B cell (primary cell): ENCODE measurements around the gene CERS1. TPM values are rescaled to one million over a fixed set of nuclear protein-coding genes. Genes with fewer than 3 reads are reported as not detected.

Experiments
- ATAC-seq: fragments of 200-7000 bp; cut with Tn5 transposase; one replicate; pipeline ENCODE4 v1.10.0; 2021; ENCODE audit warnings: low read depth, mild to moderate bottlenecking, moderate number of reproducible peaks, moderate library complexity
- CTCF ChIA-PET: fragments of 350-600 bp; sonication (Branson Sonifier 250); formaldehyde crosslinking; loops from one replicate; lab custom pipeline; 2021; ENCODE audit warnings: antibody characterized with exemption, inconsistent platforms; lab: Charles Lee
- POLR2A ChIA-PET: fragments of 350-600 bp; sonication (Branson Sonifier 250); formaldehyde crosslinking; loops from one replicate; lab custom pipeline; 2021; ENCODE audit warnings: antibody characterized with exemption; lab: Charles Lee
- DNase-seq: peaks from one replicate; pipeline ENCODE4 v3.0.0; 2013
- H2AFZ ChIP-seq: 2 replicates; pipeline ENCODE4 v1.6.1; 2012; ENCODE audit warnings: mild to moderate bottlenecking, low read depth, low read length; ENCODE audit not compliant: insufficient read depth, poor library complexity, severe bottlenecking
- H3K27ac ChIP-seq, 2 donors: 1 replicate in 1 of 2; 2 replicates in 1 of 2; pipeline ENCODE4 v1.5.1; 2012 to 2013; ENCODE audit warnings: low read length in 2 of 2, mild to moderate bottlenecking in 2 of 2, moderate library complexity in 1 of 2
- H3K27me3 ChIP-seq, 4 experiments: fragments of 200-600 bp in 1 of 4; sonication (generic) in 1 of 4; replicated peaks in 1 of 4; 1 replicate in 2 of 4; 2 replicates in 2 of 4; pipeline versions ENCODE4 v1.6.1 to v1.7.0; 2013 to 2016; ENCODE audit warnings: low read length in 3 of 4, mild to moderate bottlenecking in 2 of 4, mixed read lengths in 1 of 4, moderate library complexity in 1 of 4; ENCODE audit not compliant: insufficient read depth in 4 of 4, control insufficient read depth in 3 of 4; ENCODE audit errors: control extremely low read depth in 1 of 4
- H3K36me3 ChIP-seq, 2 experiments: replicated peaks in 1 of 2; 1 replicate in 1 of 2; 2 replicates in 1 of 2; pipeline versions ENCODE4 v1.6.1 to v1.7.1; 2013; ENCODE audit warnings: low read length in 1 of 2; ENCODE audit not compliant: insufficient read depth in 2 of 2, control insufficient read depth in 1 of 2; ENCODE audit errors: control extremely low read depth in 1 of 2, extremely low read depth in 1 of 2
- H3K4me1 ChIP-seq, 2 donors: fragments of 200-600 bp in 1 of 2; sonication (generic) in 1 of 2; 1 replicate in 1 of 2; 2 replicates in 1 of 2; pipeline versions ENCODE4 v1.5.1 to v1.6.1; 2013 to 2017; ENCODE audit warnings: low read length in 2 of 2; ENCODE audit not compliant: control insufficient read depth in 2 of 2, insufficient read depth in 2 of 2
- H3K4me2 ChIP-seq: replicated peaks from 2 replicates; pipeline ENCODE3; 2012; ENCODE audit warnings: mild to moderate bottlenecking, low read depth, low read length; ENCODE audit not compliant: poor library complexity, severe bottlenecking
- H3K4me3 ChIP-seq, 5 experiments: fragments of 200-600 bp in 1 of 5; sonication (generic) in 1 of 5; 1 replicate in 3 of 5; 2 replicates in 2 of 5; pipeline versions ENCODE4 v1.5.1 to v1.7.0; 2011 to 2016; ENCODE audit warnings: low read length in 4 of 5, mild to moderate bottlenecking in 4 of 5, low read depth in 2 of 5, control low read depth in 1 of 5, moderate library complexity in 1 of 5; ENCODE audit not compliant: insufficient read depth in 1 of 5; ENCODE audit errors: control extremely low read depth in 1 of 5, extremely low read depth in 1 of 5
- H3K79me2 ChIP-seq: fragments of 200-600 bp; sonication (generic); one replicate; pipeline ENCODE4 v1.6.0; 2016; ENCODE audit warnings: low read length; ENCODE audit not compliant: control insufficient read depth, insufficient read depth
- H3K9ac ChIP-seq: fragments of 200-600 bp; sonication (generic); 2 replicates; pipeline ENCODE4 v1.6.1; 2017; ENCODE audit warnings: mild to moderate bottlenecking, low read length, moderate library complexity
- H3K9me3 ChIP-seq, 3 donors: one replicate each; pipeline versions ENCODE4 v1.6.1 to v1.7.1; 2013; ENCODE audit warnings: low read length in 2 of 3; ENCODE audit not compliant: control insufficient read depth in 2 of 3, insufficient read depth in 1 of 3; ENCODE audit errors: control extremely low read depth in 1 of 3
- H4K20me1 ChIP-seq: 2 replicates; pipeline ENCODE4 v1.6.0; 2012; ENCODE audit warnings: mild to moderate bottlenecking, low read length; ENCODE audit not compliant: insufficient read depth, control insufficient read depth, poor library complexity, severe bottlenecking
- H3K27ac Mint-ChIP-seq: one replicate; pipeline ENCODE4 v1.8.0; 2021; ENCODE audit warnings: mixed read lengths
- H3K27me3 Mint-ChIP-seq: one replicate; pipeline ENCODE4 v1.8.0; 2021; ENCODE audit warnings: mixed read lengths
- H3K4me1 Mint-ChIP-seq: one replicate; pipeline ENCODE4 v1.8.0; 2021; ENCODE audit warnings: mixed read lengths
- H3K4me3 Mint-ChIP-seq: one replicate; pipeline ENCODE4 v1.8.0; 2021; ENCODE audit warnings: mixed read lengths
- H3K9me3 Mint-ChIP-seq: one replicate; pipeline ENCODE4 v1.8.0; 2022; ENCODE audit warnings: mixed read lengths; ENCODE audit not compliant: insufficient read depth
- CTCF ChIP-seq: fragments of 200-600 bp; IDR thresholded peaks from one replicate; pipeline ENCODE4 v1.8.0; 2022; ENCODE audit warnings: antibody characterized with exemption, mild to moderate bottlenecking
- EZH2 ChIP-seq: IDR thresholded peaks from 2 replicates; pipeline ENCODE4 v1.6.1; 2012; ENCODE audit warnings: borderline replicate concordance, low read depth, mild to moderate bottlenecking, moderate library complexity, low read length; ENCODE audit not compliant: insufficient read depth, poor library complexity, severe bottlenecking
- WGBS: methylation state at CpG from one replicate; pipeline ENCODE4 v1.1.5; 2013; ENCODE audit warnings: missing lambda C conversion rate; ENCODE audit not compliant: insufficient coverage; 5-methylcytosine and 5-hydroxymethylcytosine counted together
- intact Hi-C: fragments of 100-400 bp; cut with micrococcal nuclease; formaldehyde crosslinking; loops from one replicate; pipeline ENCODE4 v1.10.0; 2022
- polyA plus RNA-seq: library from polyadenylated mRNA; depleted of rRNA; stranded (reverse); fragments of >200 nt; gene quantifications from 2 replicates; pipeline ENCODE4 v1.2.3, GENCODE V29; 2012
- total RNA-seq, 2 donors: library from RNA; stranded (reverse); fragments of 120-200 nt in 1 of 2; gene quantifications; 1 replicate in 1 of 2; 2 replicates in 1 of 2; pipeline versions ENCODE4 v1.2.3 to v1.2.4, GENCODE V29; 2013 to 2022

The CERS1 gene
- total and polyA plus RNA-seq, 2 donors (not counting 1 experiment from before 2014, with no cell fraction given) = not detected

GRCh38 chr19:18931316-18932162, 35.6 kb upstream of the CERS1 start:
- Histone ChIP-seq H3K9me3 (no peaks in the 10 kb centered on the region), H3K79me2 (no peaks in the 10 kb centered on the region), H3K27me3 (peaks cover 0 to 20% (median 5%) of the 10 kb centered on the region in 4 experiments), H3K4me3 (peak overlapping the region in 1 of 5 experiments; percentile 38), H3K36me3 (peaks cover 0 to 14% of the 10 kb centered on the region in 2 experiments), H3K4me1 (peaks cover 7 to 14% of the 10 kb centered on the region in 2 donors), H4K20me1 (no peaks in the 10 kb centered on the region), H3K27ac (no peak overlapping the region), H3K9ac (no peak overlapping the region), H2AFZ (peak overlapping the region; percentile 63), H3K4me2 (peak overlapping the region; percentile 80)
- H3K4me3 Mint-ChIP-seq = peak overlapping the region; percentile 10
- no peak for TF ChIP-seq CTCF
- TF ChIP-seq EZH2 = no peak
- H3K27ac Mint-ChIP-seq = no peak overlapping the region
- 81% methylated on average over 34 of the region's 34 CpGs for WGBS
- ATAC-seq = no peak
- CTCF ChIA-PET = no interaction called here
- DNase-seq = no peak
- POLR2A ChIA-PET = interaction anchor here (0.6 kb wide), 1 partner anchor 372 kb away, joined by 4 read pairs; no protein-coding TSS in a partner anchor
- H3K4me1 Mint-ChIP-seq = peaks cover 9% of the 10 kb centered on the region
- intact Hi-C loops = loop anchor here (1.0 kb wide), 1 partner anchor 12 kb away; the partner anchor contains the start of genes COPE and DDX49
- peaks cover 7% of the 10 kb centered on the region for H3K27me3 Mint-ChIP-seq
- H3K9me3 Mint-ChIP-seq = no peaks in the 10 kb centered on the region

- H3K4me3 Mint-ChIP-seq = no peak overlapping the region
- Histone ChIP-seq H3K27ac (no peak overlapping the region), H3K9me3 (no peaks in the 10 kb centered on the region), H4K20me1 (no peaks in the 10 kb centered on the region), H2AFZ (no peak overlapping the region), H3K36me3 (peaks cover 0 to 35% of the 10 kb centered on the region in 2 experiments), H3K4me2 (no peak overlapping the region), H3K79me2 (no peaks in the 10 kb centered on the region), H3K4me1 (peaks cover 7 to 14% of the 10 kb centered on the region in 2 donors), H3K27me3 (peaks cover 0 to 14% (median 4%) of the 10 kb centered on the region in 4 experiments), H3K4me3 (no peak overlapping the region), H3K9ac (no peak overlapping the region)
- H3K4me1 Mint-ChIP-seq = peaks cover 9% of the 10 kb centered on the region
- no peak for ATAC-seq
- 93% methylated on average over 25 of the region's 25 CpGs for WGBS
- TF ChIP-seq EZH2 (no peak), CTCF (no peak)
- intact Hi-C loops = no loop called here
- no peak overlapping the region for H3K27ac Mint-ChIP-seq
- H3K27me3 Mint-ChIP-seq = peaks cover 6% of the 10 kb centered on the region
- ChIA-PET POLR2A (interaction anchor here (0.6 to 0.7 kb wide), 2 partner anchors 8 to 387 kb away, joined by 3 to 6 read pairs; no protein-coding TSS in a partner anchor), CTCF (no interaction called here)
- no peaks in the 10 kb centered on the region for H3K9me3 Mint-ChIP-seq
- no peak for DNase-seq
These were observed 33.4 kb upstream of the CERS1 start for GRCh38 chr19:18929311-18929710.
